Measurements from ENCODE around the gene C5orf24. TPM values are rescaled to one million over a fixed set of nuclear protein-coding genes. Genes with fewer than 3 reads are reported as not detected.
A peak's percentile ranks its signal among the peaks of the same experiment; 100 is the strongest.

Gene C5orf24
- total RNA-seq, 1 experiment from 2014 or later, result 22.5 TPM

DNA sequence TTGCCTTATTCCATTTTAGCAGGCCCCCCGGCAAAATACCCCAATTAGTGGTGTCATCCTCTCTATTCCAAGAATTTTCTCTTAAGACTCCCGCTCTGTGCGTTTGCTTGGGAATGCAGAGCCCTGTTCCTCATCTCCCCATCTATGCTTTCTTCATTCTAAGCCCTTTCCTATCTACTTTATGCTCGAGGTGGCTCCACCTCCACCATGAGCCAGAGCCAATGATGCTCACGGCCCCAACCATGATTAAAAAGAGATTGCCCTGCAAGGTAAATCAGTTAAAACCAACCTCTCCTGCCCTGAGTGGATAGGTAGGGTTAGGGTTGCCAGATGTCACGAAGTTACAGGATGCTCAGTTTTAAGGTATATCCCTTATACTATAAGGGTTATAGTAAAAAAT, 27.7 kb downstream of the C5orf24 start:
- no peaks in the 10 kb centered on the region for H3K27me3 Mint-ChIP-seq (ENCODE audit: low read depth)
- Histone ChIP-seq H2BK120ac (ENCODE audit: low read depth, low read length, poor library complexity, severe bottlenecking) (no peak overlapping the region), H3K23me2 (ENCODE audit: insufficient read length, low read depth, low read length, poor library complexity, severe bottlenecking) (peaks cover 6% of the 10 kb centered on the region), H3K23ac (ENCODE audit: insufficient read length, low read depth, low read length) (no peak overlapping the region), H3K4me1 (ENCODE audit: insufficient read depth, low read length) (no peaks in the 10 kb centered on the region), H3K14ac (ENCODE audit: insufficient read depth, low read length) (no peak overlapping the region), H2BK15ac (ENCODE audit: low read depth, low read length) (no peak overlapping the region), H4K5ac (ENCODE audit: insufficient read length, low read depth, low read length) (no peak overlapping the region), H2BK5ac (ENCODE audit: insufficient read length, low read length) (no peak overlapping the region), H2AFZ (ENCODE audit: low read length) (peak overlapping the region; percentile 87), H4K20me1 (ENCODE audit: control insufficient read depth, insufficient read depth, insufficient read length) (no peaks in the 10 kb centered on the region), H3K9me3 (ENCODE audit: control insufficient read depth, low read depth, low read length) (no peaks in the 10 kb centered on the region), H3K27ac (ENCODE audit: insufficient read length, low read depth, low read length) (peak overlapping the region; percentile 7), H3K4me2 (ENCODE audit: insufficient read depth, insufficient read length, low read length) (peak overlapping the region; percentile 60), H3T11ph (ENCODE audit: low read length) (no peak overlapping the region), H3K9ac (ENCODE audit: extremely low read depth, insufficient read length, low read length) (peak overlapping the region; percentile 69), H3K79me2 (ENCODE audit: insufficient read depth, low read length) (no peaks in the 10 kb centered on the region), H3K27me3 (ENCODE audit: insufficient read depth, low read length) (no peaks in the 10 kb centered on the region), H3K56ac (ENCODE audit: insufficient read length, low read depth, low read length) (no peak overlapping the region), H3K18ac (ENCODE audit: insufficient read length, low read depth, low read length) (no peak overlapping the region), H2BK12ac (ENCODE audit: insufficient read length, low read depth, low read length) (no peak overlapping the region), H2AK5ac (ENCODE audit: insufficient read length, low read length) (no peak overlapping the region), H3K79me1 (ENCODE audit: insufficient read depth, low read depth, low read length, poor library complexity, severe bottlenecking) (no peaks in the 10 kb centered on the region), H2BK20ac (ENCODE audit: low read depth, low read length, poor library complexity, severe bottlenecking) (no peak overlapping the region), H3K4ac (ENCODE audit: low read depth, low read length) (no peak overlapping the region), H4K91ac (ENCODE audit: insufficient read length, low read depth, low read length) (no peak overlapping the region), H4K8ac (replicated peaks; ENCODE audit: insufficient read length, low read depth, low read length) (no peak overlapping the region)
- DNase-seq, result peak; percentile 30
- H3K27ac Mint-ChIP-seq, result peak overlapping the region in 1 of 3 experiments; percentile 37; a peak in 3 of 7 replicates
- TF ChIP-seq CTCF (conservative IDR thresholded peaks at IDR 0.05), result no peak
- H3K36me3 Mint-ChIP-seq (ENCODE audit: insufficient read depth in 1 of 3, low read depth in 3 of 3), result peaks cover 0 to 3% (median 1%) of the 10 kb centered on the region in 3 experiments; a peak in 3 of 7 replicates
- WGBS (ENCODE audit: extremely low coverage, insufficient read length, low lambda C conversion rate), result no CpG with 5 or more reads among the region's 6 CpGs
- H3K4me3 Mint-ChIP-seq, result peak overlapping the region; percentile 24 to 89; a peak in 2 of 5 replicates
- no peaks in the 10 kb centered on the region for H3K9me3 Mint-ChIP-seq
- H3K4me1 Mint-ChIP-seq, result peaks cover 17% of the 10 kb centered on the region in 2 experiments

Data from H9 (cell line).